H9 (cell line): Measurements from ENCODE around the gene MIGA2. TPM values are rescaled to one million over a fixed set of nuclear protein-coding genes. Genes with fewer than 3 reads are reported as not detected.

Experiments
- DNase-seq: peaks from one replicate; pipeline ENCODE4 v3.0.0-alpha.2; 2017
- H2AFZ ChIP-seq: one replicate; pipeline ENCODE4 v1.6.1; 2013; ENCODE audit warnings: mild to moderate bottlenecking, low read length, control low read depth, moderate library complexity
- H2AK5ac ChIP-seq: 2 replicates; pipeline ENCODE4 v1.6.1; 2013; ENCODE audit warnings: low read length, control low read depth, mixed read lengths; ENCODE audit not compliant: insufficient read length
- H2BK120ac ChIP-seq: one replicate; pipeline ENCODE4 v1.6.1; 2013; ENCODE audit warnings: low read depth, mild to moderate bottlenecking, low read length, control low read depth, inconsistent platforms; ENCODE audit not compliant: poor library complexity, severe bottlenecking
- H2BK12ac ChIP-seq: 2 replicates; pipeline ENCODE4 v1.6.1; 2013; ENCODE audit warnings: low read length, control low read depth, mixed read lengths, low read depth; ENCODE audit not compliant: insufficient read length
- H2BK15ac ChIP-seq: 2 replicates; pipeline ENCODE4 v1.6.1; 2013; ENCODE audit warnings: low read depth, low read length, control low read depth
- H2BK20ac ChIP-seq: one replicate; pipeline ENCODE4 v1.6.1; 2013; ENCODE audit warnings: low read depth, mild to moderate bottlenecking, low read length, control low read depth, inconsistent platforms; ENCODE audit not compliant: poor library complexity, severe bottlenecking
- H2BK5ac ChIP-seq: 2 replicates; pipeline ENCODE4 v1.6.1; 2013; ENCODE audit warnings: low read length, control low read depth, mixed read lengths; ENCODE audit not compliant: insufficient read length
- H3K14ac ChIP-seq: 2 replicates; pipeline ENCODE4 v1.6.1; 2013; ENCODE audit warnings: low read length, control low read depth; ENCODE audit not compliant: insufficient read depth
- H3K18ac ChIP-seq: 2 replicates; pipeline ENCODE4 v1.6.1; 2013; ENCODE audit warnings: low read depth, mild to moderate bottlenecking, mixed read lengths, low read length, control low read depth; ENCODE audit not compliant: insufficient read length
- H3K23ac ChIP-seq: 2 replicates; pipeline ENCODE4 v1.6.1; 2013; ENCODE audit warnings: low read length, control low read depth, mixed read lengths, low read depth; ENCODE audit not compliant: insufficient read length
- H3K23me2 ChIP-seq: 2 replicates; pipeline ENCODE4 v1.6.1; 2013; ENCODE audit warnings: low read depth, mild to moderate bottlenecking, mixed read lengths, low read length, control low read depth; ENCODE audit not compliant: insufficient read length, poor library complexity, severe bottlenecking
- H3K27ac ChIP-seq: 2 replicates; pipeline ENCODE4 v1.5.1; 2013; ENCODE audit warnings: low read length, control low read depth, mixed read lengths, low read depth; ENCODE audit not compliant: insufficient read length
- H3K27me3 ChIP-seq: 2 replicates; pipeline ENCODE4 v1.6.1; 2013; ENCODE audit warnings: low read length, control low read depth, inconsistent platforms; ENCODE audit not compliant: insufficient read depth
- H3K4ac ChIP-seq: 2 replicates; pipeline ENCODE4 v1.6.1; 2013; ENCODE audit warnings: low read depth, mild to moderate bottlenecking, control low read depth, inconsistent platforms, low read length, moderate library complexity
- H3K4me1 ChIP-seq: 2 replicates; pipeline ENCODE4 v1.6.1; 2013; ENCODE audit warnings: low read length, control low read depth, inconsistent platforms; ENCODE audit not compliant: insufficient read depth
- H3K4me2 ChIP-seq: 2 replicates; pipeline ENCODE4 v1.6.1; 2013; ENCODE audit warnings: low read length, control low read depth, mixed read lengths; ENCODE audit not compliant: insufficient read length, insufficient read depth
- H3K56ac ChIP-seq: 2 replicates; pipeline ENCODE4 v1.6.1; 2013; ENCODE audit warnings: low read depth, mild to moderate bottlenecking, mixed read lengths, low read length, control low read depth; ENCODE audit not compliant: insufficient read length
- H3K79me1 ChIP-seq: 2 replicates; pipeline ENCODE4 v1.6.1; 2013; ENCODE audit warnings: low read depth, mild to moderate bottlenecking, moderate library complexity, low read length, control low read depth, inconsistent platforms; ENCODE audit not compliant: insufficient read depth, poor library complexity, severe bottlenecking
- H3K79me2 ChIP-seq: 2 replicates; pipeline ENCODE4 v1.6.1; 2013; ENCODE audit warnings: low read length, control low read depth, inconsistent platforms; ENCODE audit not compliant: insufficient read depth
- H3K9ac ChIP-seq: 2 replicates; pipeline ENCODE4 v1.6.1; 2013; ENCODE audit warnings: low read length, control low read depth, mixed read lengths; ENCODE audit not compliant: insufficient read length; ENCODE audit errors: extremely low read depth
- H3K9me3 ChIP-seq: one replicate; pipeline ENCODE4 v1.6.1; 2013; ENCODE audit warnings: low read depth, low read length, inconsistent platforms; ENCODE audit not compliant: control insufficient read depth
- H3T11ph ChIP-seq: one replicate; pipeline ENCODE4 v1.6.1; 2013; ENCODE audit warnings: mild to moderate bottlenecking, low read length, control low read depth, inconsistent platforms
- H4K20me1 ChIP-seq: one replicate; pipeline ENCODE4 v1.6.1; 2013; ENCODE audit not compliant: control insufficient read depth, insufficient read length, insufficient read depth
- H4K5ac ChIP-seq: 2 replicates; pipeline ENCODE4 v1.6.1; 2013; ENCODE audit warnings: low read depth, mild to moderate bottlenecking, mixed read lengths, low read length, control low read depth; ENCODE audit not compliant: insufficient read length
- H4K8ac ChIP-seq: replicated peaks from 2 replicates; pipeline ENCODE4 v1.6.1; 2013; ENCODE audit warnings: low read length, control low read depth, mixed read lengths, low read depth; ENCODE audit not compliant: insufficient read length
- H4K91ac ChIP-seq: 2 replicates; pipeline ENCODE4 v1.6.1; 2013; ENCODE audit warnings: low read depth, mild to moderate bottlenecking, moderate library complexity, mixed read lengths, low read length, control low read depth; ENCODE audit not compliant: insufficient read length
- H3K27ac Mint-ChIP-seq, 3 experiments: 2 replicates in 2 of 3; 3 replicates in 1 of 3; pipeline ENCODE4 v1.8.0; 2020 to 2021; ENCODE audit warnings: mixed read lengths in 3 of 3, mild to moderate bottlenecking in 1 of 3, moderate library complexity in 1 of 3
- H3K27me3 Mint-ChIP-seq: 2 replicates; pipeline ENCODE4 v1.8.0; 2021; ENCODE audit warnings: low read depth, mild to moderate bottlenecking, moderate library complexity, mixed read lengths
- H3K36me3 Mint-ChIP-seq, 3 experiments: 2 replicates in 2 of 3; 3 replicates in 1 of 3; pipeline ENCODE4 v1.8.0; 2020 to 2021; ENCODE audit warnings: low read depth in 3 of 3, mixed read lengths in 3 of 3; ENCODE audit not compliant: insufficient read depth in 1 of 3
- H3K4me1 Mint-ChIP-seq, 2 experiments: 2 replicates each; pipeline ENCODE4 v1.8.0; 2020; ENCODE audit warnings: mixed read lengths in 2 of 2
- H3K4me3 Mint-ChIP-seq, 2 experiments: 2 replicates in 1 of 2; 3 replicates in 1 of 2; pipeline ENCODE4 v1.8.0; 2020 to 2021; ENCODE audit warnings: mild to moderate bottlenecking in 2 of 2, mixed read lengths in 2 of 2, moderate library complexity in 1 of 2
- H3K9me3 Mint-ChIP-seq, 2 experiments: 2 replicates in 1 of 2; 3 replicates in 1 of 2; pipeline ENCODE4 v1.8.0; 2020; ENCODE audit warnings: mild to moderate bottlenecking in 2 of 2, mixed read lengths in 2 of 2, moderate library complexity in 1 of 2
- CTCF ChIP-seq: fragments of 200-600 bp; sonication (generic); conservative IDR thresholded peaks from 3 replicates; pipeline ENCODE4 v1.8.0; 2021; ENCODE audit warnings: antibody characterized with exemption, mild to moderate bottlenecking
- WGBS: extraction: QIAGEN DNeasy Blood & Tissue Kit; methylation state at CpG from one replicate; pipeline ENCODE4 v1.1.7; 2013; ENCODE audit warnings: missing lambda C conversion rate, low lambda C conversion rate, mixed read lengths; ENCODE audit not compliant: insufficient read length; ENCODE audit errors: extremely low coverage; 5-methylcytosine and 5-hydroxymethylcytosine counted together
- total RNA-seq: library from RNA; stranded (reverse); gene quantifications from 2 replicates; pipeline ENCODE4 v1.2.1, GENCODE V29; 2021

MIGA2 gene
- total RNA-seq, 1 experiment from 2014 or later = 37.8 TPM

- no peaks in the 10 kb centered on the region; the same call in 1 of the 2 replicates for H3K27me3 Mint-ChIP-seq
- Histone ChIP-seq H2BK15ac (no peak overlapping the region), H3K9ac (no peak overlapping the region), H3K9me3 (no peaks in the 10 kb centered on the region), H2BK5ac (no peak overlapping the region), H3T11ph (no peak overlapping the region), H3K56ac (no peak overlapping the region), H4K5ac (no peak overlapping the region), H3K23me2 (peaks cover 3% of the 10 kb centered on the region), H3K14ac (no peak overlapping the region), H3K27me3 (no peaks in the 10 kb centered on the region), H2BK20ac (no peak overlapping the region), H3K79me2 (no peaks in the 10 kb centered on the region; the same call in 1 of the 2 replicates), H3K27ac (no peak overlapping the region), H2AFZ (no peak overlapping the region), H4K91ac (no peak overlapping the region), H3K4me1 (no peaks in the 10 kb centered on the region; the same call in 1 of the 2 replicates), H3K4ac (no peak overlapping the region), H3K79me1 (peaks cover 11% of the 10 kb centered on the region), H4K8ac (no peak overlapping the region), H3K23ac (no peak overlapping the region), H3K4me2 (no peak overlapping the region), H4K20me1 (no peaks in the 10 kb centered on the region), H2BK12ac (no peak overlapping the region), H3K18ac (no peak overlapping the region), H2AK5ac (no peak overlapping the region), H2BK120ac (no peak overlapping the region)
- no CpG with 5 or more reads among the region's 9 CpGs for WGBS
- peak overlapping the region in 2 of 3 experiments; percentile 53 to 82; a peak in 3 of 7 replicates for H3K27ac Mint-ChIP-seq
- no peak for TF ChIP-seq CTCF
- H3K4me1 Mint-ChIP-seq = peaks cover 6 to 32% of the 10 kb centered on the region in 2 experiments; a peak in 3 of 4 replicates
- H3K4me3 Mint-ChIP-seq = no peak overlapping the region
- no peaks in the 10 kb centered on the region for H3K9me3 Mint-ChIP-seq
- no peak for DNase-seq
- H3K36me3 Mint-ChIP-seq = peaks cover 8 to 24% (median 11%) of the 10 kb centered on the region in 3 experiments; a peak in 6 of 7 replicates
These were observed 14.4 kb upstream of the MIGA2 start for GRCh38 chr9:129022037-129022436.
